Activated CD4-positive, alpha-beta memory T cell treated with anti-CD3 and anti-CD28 coated beads for 36 hours (primary cell): Measurements from ENCODE around the gene ACTL8. TPM values are rescaled to one million over a fixed set of nuclear protein-coding genes. Genes with fewer than 3 reads are reported as not detected.

ENCODE experiments used
- CTCF ChIA-PET: fragments of 350-600 bp; sonication (Branson Sonifier 250); formaldehyde crosslinking; loops from one replicate; lab custom pipeline; 2021; ENCODE audit warnings: antibody characterized with exemption, inconsistent platforms; lab: Charles Lee
- POLR2A ChIA-PET: fragments of 350-600 bp; sonication (Branson Sonifier 250); formaldehyde crosslinking; loops from one replicate; lab custom pipeline; 2021; ENCODE audit warnings: antibody characterized with exemption; lab: Charles Lee
- DNase-seq: peaks from one replicate; pipeline ENCODE4 v3.0.0-alpha.2; 2020
- H3K27ac Mint-ChIP-seq: one replicate; pipeline ENCODE4 v1.8.0; 2021; ENCODE audit warnings: mixed read lengths
- H3K27me3 Mint-ChIP-seq: one replicate; pipeline ENCODE4 v1.8.0; 2021; ENCODE audit warnings: mixed read lengths
- H3K36me3 Mint-ChIP-seq: one replicate; pipeline ENCODE4 v1.8.0; 2021; ENCODE audit warnings: mixed read lengths
- H3K4me1 Mint-ChIP-seq: one replicate; pipeline ENCODE4 v1.8.0; 2021; ENCODE audit warnings: low read depth, mixed read lengths
- H3K4me3 Mint-ChIP-seq: one replicate; pipeline ENCODE4 v1.8.0; 2021; ENCODE audit warnings: mild to moderate bottlenecking, mixed read lengths
- H3K9me3 Mint-ChIP-seq: one replicate; pipeline ENCODE4 v1.8.0; 2021; ENCODE audit warnings: mixed read lengths
- intact Hi-C: fragments of 100-400 bp; cut with micrococcal nuclease; formaldehyde crosslinking; loops from one replicate; pipeline ENCODE4 v1.15.1; 2023
- total RNA-seq, 2 experiments: library from RNA; stranded (reverse); gene quantifications; one replicate each; pipeline ENCODE4 v1.2.3, GENCODE V29; 2021

Gene ACTL8
- total RNA-seq, 2 experiments from 2014 or later = not detected

DNA sequence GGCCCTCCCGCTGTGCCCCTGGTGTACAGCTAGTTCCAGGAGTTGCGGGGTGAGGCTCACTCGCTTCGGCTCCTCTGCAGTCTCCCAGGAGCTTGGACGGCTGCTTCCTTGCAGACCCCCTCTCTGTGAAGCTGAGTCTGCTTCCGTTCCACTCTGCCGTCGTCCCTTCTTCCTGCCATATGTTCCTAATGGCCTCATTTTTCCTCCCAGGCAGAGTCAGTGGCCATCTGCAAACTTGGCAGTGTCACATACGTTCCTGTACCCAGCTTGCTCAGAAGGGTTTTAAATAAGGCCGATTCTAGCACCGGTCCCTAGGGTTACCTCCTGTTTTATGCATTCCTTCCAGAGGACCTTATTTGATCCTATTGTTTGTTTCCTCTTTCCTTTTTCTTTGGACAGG is 21.3 kb downstream of the ACTL8 start:
- POLR2A ChIA-PET = no interaction called here
- Mint-ChIP-seq H3K27me3 (no peaks in the 10 kb centered on the region), H3K36me3 (no peaks in the 10 kb centered on the region), H3K4me1 (no peaks in the 10 kb centered on the region), H3K9me3 (no peaks in the 10 kb centered on the region), H3K27ac (no peak overlapping the region), H3K4me3 (no peak overlapping the region)
- no peak for DNase-seq
- CTCF ChIA-PET = no interaction called here
- intact Hi-C loops = no loop called here

DNA sequence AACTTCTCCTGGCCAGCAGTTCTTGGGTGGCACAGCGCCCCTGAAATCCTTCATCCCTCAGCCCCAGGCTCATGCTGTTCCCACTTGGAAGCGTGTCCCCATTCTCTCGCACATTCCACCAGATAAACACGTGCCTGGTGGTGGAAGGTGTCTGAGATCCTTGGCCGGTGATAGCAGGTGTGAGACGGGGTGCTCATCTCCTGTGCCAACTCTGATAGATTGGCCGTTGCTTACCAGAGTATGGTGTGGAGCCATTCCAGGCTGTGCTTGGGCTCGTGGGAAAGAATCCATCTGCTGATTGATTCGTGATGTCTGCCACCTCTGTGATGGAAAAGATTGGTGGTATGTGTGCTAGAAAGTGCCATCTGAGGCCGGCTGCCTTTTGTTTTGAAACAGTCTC is 22.2 kb downstream of the ACTL8 start:
- Mint-ChIP-seq H3K9me3 (no peaks in the 10 kb centered on the region), H3K27me3 (no peaks in the 10 kb centered on the region), H3K4me3 (no peak overlapping the region), H3K4me1 (no peaks in the 10 kb centered on the region), H3K36me3 (no peaks in the 10 kb centered on the region), H3K27ac (no peak overlapping the region)
- ChIA-PET CTCF (no interaction called here), POLR2A (no interaction called here)
- intact Hi-C loops = no loop called here
- DNase-seq = no peak

DNA sequence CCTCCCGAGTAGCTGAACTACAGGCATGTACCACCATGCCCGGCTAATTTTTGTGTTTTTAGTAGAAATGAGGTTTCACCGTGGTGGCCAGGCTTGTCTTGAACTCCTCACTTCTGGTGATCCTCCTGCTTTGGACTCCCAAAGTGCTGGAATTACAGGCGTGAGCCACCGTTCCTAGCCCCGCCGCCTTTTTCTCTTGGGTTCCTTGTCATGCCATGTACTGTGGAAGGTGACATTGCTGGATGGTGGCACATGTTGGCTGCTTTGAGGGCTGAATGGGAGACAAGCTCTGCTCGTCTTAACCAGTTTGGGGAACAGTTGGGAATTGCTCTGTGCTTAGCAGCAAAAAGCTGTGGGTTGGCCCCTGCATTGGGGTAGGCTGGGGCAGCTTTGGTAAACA is 22.7 kb downstream of the ACTL8 start:
- Mint-ChIP-seq H3K4me1 (no peaks in the 10 kb centered on the region), H3K4me3 (no peak overlapping the region), H3K9me3 (no peaks in the 10 kb centered on the region), H3K27ac (no peak overlapping the region), H3K36me3 (no peaks in the 10 kb centered on the region), H3K27me3 (no peaks in the 10 kb centered on the region)
- ChIA-PET CTCF (no interaction called here), POLR2A (no interaction called here)
- DNase-seq = no peak
- intact Hi-C loops = no loop called here

DNA sequence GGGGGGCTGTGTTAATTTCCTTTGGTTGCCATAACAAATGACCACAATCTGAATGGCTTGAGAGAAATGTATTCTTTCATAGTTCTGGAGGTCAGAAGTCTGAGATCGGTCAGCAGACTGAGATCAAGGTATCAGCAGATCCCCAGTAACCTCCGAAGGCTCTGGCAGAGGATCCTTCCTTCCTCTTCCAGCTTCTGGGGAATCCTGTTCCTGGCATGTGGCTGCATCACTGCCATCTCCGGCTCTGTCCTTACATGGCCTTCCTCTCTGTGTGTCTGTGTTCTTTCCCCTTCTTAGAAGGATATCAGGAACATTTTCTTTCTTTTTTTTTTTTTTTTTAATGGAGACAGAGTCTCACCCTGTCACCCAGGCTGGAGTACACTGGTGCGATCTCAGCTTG is 25.8 kb downstream of the ACTL8 start:
- Mint-ChIP-seq H3K27me3 (peaks cover 1% of the 10 kb centered on the region), H3K36me3 (no peaks in the 10 kb centered on the region), H3K9me3 (no peaks in the 10 kb centered on the region), H3K4me3 (no peak overlapping the region), H3K27ac (no peak overlapping the region), H3K4me1 (no peaks in the 10 kb centered on the region)
- intact Hi-C loops = no loop called here
- CTCF ChIA-PET = no interaction called here
- POLR2A ChIA-PET = no interaction called here
- DNase-seq = no peak

DNA sequence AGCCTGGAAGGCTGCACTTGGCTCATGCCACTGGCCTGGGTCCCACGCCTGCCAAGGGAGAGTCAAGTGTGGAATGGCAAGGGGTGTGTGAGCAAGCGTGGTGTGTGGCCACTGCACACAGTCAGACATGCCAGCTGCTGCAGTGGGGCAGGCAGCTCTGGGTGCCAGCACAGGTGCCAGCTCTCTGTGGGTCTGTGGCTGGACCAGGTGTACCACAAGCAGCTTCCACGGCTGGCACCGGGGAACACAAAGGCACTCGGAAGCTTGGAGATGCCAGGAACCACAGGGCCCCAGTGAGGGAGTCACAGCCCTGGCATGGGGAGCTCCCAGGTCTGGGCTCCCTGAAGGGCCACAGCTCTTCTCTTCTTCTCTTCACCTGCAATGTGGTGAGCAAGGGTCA is 34.8 kb downstream of the ACTL8 start:
- intact Hi-C loops = no loop called here
- POLR2A ChIA-PET = no interaction called here
- CTCF ChIA-PET = no interaction called here
- H3K36me3 Mint-ChIP-seq = no peaks in the 10 kb centered on the region
- H3K27me3 Mint-ChIP-seq = peaks cover 3% of the 10 kb centered on the region
- H3K4me1 Mint-ChIP-seq = no peaks in the 10 kb centered on the region
- H3K9me3 Mint-ChIP-seq = no peaks in the 10 kb centered on the region
- H3K27ac Mint-ChIP-seq = no peak overlapping the region
- no peak for DNase-seq
- H3K4me3 Mint-ChIP-seq = no peak overlapping the region

DNA sequence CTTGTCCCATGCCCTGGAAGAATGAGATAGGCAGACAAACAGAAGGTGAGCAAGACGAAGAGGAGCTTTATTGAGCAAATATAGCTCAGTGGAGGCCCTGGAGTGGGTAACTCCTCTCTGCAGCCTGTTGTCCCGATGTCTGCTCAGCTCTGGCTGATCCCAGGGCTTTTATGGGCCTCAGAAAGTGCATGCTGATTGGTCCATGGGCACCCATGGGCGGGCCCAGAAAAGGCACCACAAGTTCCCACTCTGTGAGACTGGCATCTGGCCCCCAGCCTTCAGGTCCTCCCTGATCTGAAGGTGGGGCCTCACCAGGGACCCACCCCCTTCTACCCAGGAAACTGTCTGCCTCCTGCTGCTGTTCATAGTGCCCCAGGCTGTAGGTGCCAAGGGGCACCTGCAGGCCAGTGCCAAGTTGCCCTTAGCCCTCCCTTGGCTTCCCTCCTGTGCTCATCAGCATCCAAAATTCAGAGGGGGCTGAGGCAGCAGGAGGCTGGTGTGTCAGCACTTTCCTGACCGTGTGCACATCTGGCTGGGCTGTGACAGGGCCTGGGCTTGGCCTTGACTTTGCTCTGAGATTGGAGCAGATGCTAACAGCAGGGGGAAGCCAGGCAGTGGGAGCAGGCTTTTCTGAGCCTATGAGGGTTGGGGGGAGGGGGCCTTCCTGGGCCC is 35.4 kb downstream of the ACTL8 start:
- DNase-seq = no peak
- Mint-ChIP-seq H3K27me3 (peaks cover 3% of the 10 kb centered on the region), H3K27ac (no peak overlapping the region), H3K4me1 (no peaks in the 10 kb centered on the region), H3K4me3 (no peak overlapping the region), H3K9me3 (no peaks in the 10 kb centered on the region), H3K36me3 (no peaks in the 10 kb centered on the region)
- intact Hi-C loops = no loop called here
- ChIA-PET POLR2A (no interaction called here), CTCF (no interaction called here)

DNA sequence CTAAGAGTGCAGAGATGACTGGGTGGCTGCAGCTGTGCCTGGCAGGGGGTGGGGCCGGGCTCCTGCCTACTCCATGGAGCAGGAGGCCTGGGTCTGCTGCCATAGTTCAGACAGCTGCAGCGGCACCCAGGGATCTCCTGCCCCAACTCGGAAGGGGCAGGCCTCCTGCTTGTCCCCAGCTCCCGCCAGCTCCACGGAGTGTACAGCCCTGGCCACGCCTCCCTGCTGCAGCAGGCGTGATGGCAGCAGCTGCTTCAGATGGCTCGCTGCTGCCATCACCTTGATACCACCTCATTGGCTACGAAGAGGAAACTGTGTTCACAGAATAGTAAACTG is 35.9 kb downstream of the ACTL8 start:
- Mint-ChIP-seq H3K9me3 (no peaks in the 10 kb centered on the region), H3K36me3 (no peaks in the 10 kb centered on the region), H3K27ac (no peak overlapping the region), H3K4me3 (no peak overlapping the region), H3K27me3 (peaks cover 3% of the 10 kb centered on the region), H3K4me1 (no peaks in the 10 kb centered on the region)
- ChIA-PET POLR2A (no interaction called here), CTCF (no interaction called here)
- no peak for DNase-seq
- intact Hi-C loops = no loop called here

DNA sequence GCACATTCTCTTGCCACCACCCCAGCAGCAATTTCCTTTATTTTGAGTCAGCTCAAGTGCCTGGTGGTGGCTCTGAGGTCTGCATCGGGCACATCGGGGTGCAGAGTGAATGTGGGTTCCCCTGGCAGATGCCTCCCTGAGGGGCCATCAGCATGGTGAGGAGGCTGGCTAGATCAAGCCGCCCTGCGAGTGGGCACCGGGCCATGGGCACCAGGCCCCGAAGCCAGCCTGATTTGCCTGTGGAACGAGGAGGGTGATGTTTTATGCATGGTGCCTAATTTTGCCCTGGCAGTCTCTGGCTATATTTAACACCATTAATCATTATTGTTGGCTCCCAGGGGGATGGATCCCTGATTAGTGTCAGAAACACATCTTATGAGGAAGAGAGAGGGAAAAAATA is 36.3 kb downstream of the ACTL8 start:
- DNase-seq = no peak
- Mint-ChIP-seq H3K27ac (no peak overlapping the region), H3K4me1 (no peaks in the 10 kb centered on the region), H3K27me3 (peaks cover 3% of the 10 kb centered on the region), H3K36me3 (no peaks in the 10 kb centered on the region), H3K4me3 (no peak overlapping the region), H3K9me3 (no peaks in the 10 kb centered on the region)
- ChIA-PET CTCF (no interaction called here), POLR2A (no interaction called here)
- intact Hi-C loops = no loop called here

DNA sequence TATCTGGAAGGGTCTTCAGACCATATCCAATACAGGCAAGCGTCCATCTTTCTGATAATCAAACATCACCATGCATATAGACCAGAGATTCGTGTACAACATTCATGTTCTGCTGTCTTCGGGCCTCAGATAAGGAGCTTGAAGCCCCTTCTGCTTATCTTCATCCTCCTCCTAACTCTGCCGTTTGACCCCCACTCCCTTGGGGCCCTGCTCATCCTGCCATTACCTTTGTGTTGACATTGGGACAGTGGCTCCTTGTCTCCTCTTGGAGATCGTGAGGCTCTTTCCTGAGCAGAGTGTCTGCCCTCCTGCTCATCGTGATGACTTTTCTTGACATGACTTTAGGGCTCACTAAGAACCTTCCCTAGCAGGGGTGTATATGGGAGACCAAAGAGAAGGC is 37.3 kb downstream of the ACTL8 start:
- POLR2A ChIA-PET = no interaction called here

DNA sequence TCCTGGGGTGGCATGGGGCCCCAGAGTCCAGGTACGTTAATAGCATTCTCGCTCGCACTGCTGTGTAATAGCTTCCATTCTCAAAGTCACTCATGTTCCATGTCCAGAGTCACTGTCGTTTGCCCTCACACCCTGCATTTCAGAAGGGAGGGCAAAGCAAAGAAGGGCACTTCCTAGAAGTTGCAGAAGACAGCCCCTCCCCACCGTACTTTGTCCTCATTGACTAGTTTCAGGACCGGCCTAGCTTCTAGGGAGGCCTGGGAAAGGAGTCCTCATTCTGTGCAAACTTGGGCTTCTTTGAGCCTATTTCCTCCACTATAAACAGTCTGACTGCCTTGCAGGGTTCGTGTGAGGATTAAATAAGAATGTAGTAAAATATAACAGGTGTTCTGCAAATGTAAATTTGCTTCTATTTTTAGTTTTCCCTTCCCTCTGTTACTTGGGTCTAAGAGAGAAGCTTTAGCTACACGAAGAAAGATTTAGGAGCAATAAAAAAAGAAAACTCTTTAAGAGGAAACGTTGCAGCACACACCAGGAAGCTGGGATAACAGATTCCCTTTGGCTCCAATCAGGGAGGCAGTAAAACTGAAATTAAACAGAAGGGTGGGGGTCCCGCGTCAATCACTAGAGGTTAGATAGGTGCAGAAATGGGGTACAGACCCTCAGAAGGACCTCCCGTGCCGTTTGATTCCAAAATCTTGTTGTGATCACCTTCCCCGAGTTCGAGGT is 40.1 kb downstream of the ACTL8 start:
- Mint-ChIP-seq H3K9me3 (no peaks in the 10 kb centered on the region), H3K27me3 (peaks cover 5% of the 10 kb centered on the region), H3K27ac (no peak overlapping the region), H3K36me3 (no peaks in the 10 kb centered on the region), H3K4me1 (no peaks in the 10 kb centered on the region), H3K4me3 (no peak overlapping the region)
- intact Hi-C loops = no loop called here
- CTCF ChIA-PET = no interaction called here
- DNase-seq = no peak
- POLR2A ChIA-PET = interaction anchor here (0.6 kb wide), 1 partner anchor 63 kb away, joined by 3 read pairs; no protein-coding TSS in a partner anchor

More for the DNA sequence above, 37.3 kb downstream of the ACTL8 start:
- Mint-ChIP-seq H3K9me3 (no peaks in the 10 kb centered on the region), H3K36me3 (no peaks in the 10 kb centered on the region), H3K27ac (no peak overlapping the region), H3K4me1 (no peaks in the 10 kb centered on the region), H3K4me3 (no peak overlapping the region), H3K27me3 (peaks cover 3% of the 10 kb centered on the region)
- intact Hi-C loops = no loop called here
- no peak for DNase-seq
- CTCF ChIA-PET = no interaction called here

DNA sequence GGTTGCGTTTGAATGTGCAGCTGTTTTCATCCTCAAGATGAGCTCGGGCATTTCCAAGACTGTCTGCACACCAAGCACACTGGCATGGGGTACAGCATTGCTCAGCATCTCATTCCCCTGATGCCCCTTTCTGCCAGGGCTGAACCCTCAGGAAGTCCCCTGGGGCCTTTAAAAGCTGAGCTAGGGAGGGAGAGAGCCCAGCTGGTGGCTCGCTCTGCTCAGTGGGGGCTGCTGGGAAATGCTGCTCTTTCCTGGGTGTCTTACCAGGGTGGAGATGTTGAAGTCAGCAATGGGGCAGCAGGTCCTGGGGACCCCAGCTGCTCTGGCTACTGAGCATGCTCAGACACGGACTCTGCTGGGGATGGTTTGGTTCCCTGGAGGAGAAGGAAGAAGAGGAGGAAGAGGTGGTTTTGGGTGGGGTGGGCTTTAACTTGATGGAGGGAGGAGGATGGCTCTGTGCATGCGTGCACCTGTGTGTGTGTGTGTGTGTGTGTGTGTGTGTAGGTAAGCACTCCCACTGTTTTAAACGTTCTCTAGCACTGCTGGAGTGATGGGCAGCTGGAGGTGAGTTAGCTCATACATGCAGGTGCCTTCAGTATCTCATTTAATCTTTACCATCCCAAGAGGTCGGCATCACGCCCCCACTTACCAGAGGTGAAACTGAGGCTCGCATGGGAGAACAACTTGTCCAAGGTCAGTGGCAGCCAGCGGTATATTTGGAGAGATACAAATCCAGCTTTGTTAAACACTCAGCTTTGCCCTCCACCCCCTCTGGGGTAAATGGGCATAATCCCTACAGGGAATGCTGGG is 40.9 kb downstream of the ACTL8 start:
- intact Hi-C loops = no loop called here
- DNase-seq = no peak
- no peaks in the 10 kb centered on the region for H3K36me3 Mint-ChIP-seq
- no peaks in the 10 kb centered on the region for H3K9me3 Mint-ChIP-seq
- H3K27ac Mint-ChIP-seq = no peak overlapping the region
- no peak overlapping the region for H3K4me3 Mint-ChIP-seq
- CTCF ChIA-PET = interaction anchor here (0.7 kb wide), 1 partner anchor 9 kb away, joined by 3 read pairs; no protein-coding TSS in a partner anchor
- H3K27me3 Mint-ChIP-seq = peaks cover 6% of the 10 kb centered on the region
- POLR2A ChIA-PET = interaction anchor here (0.6 kb wide), 1 partner anchor 64 kb away, joined by 3 read pairs; no protein-coding TSS in a partner anchor
- no peaks in the 10 kb centered on the region for H3K4me1 Mint-ChIP-seq

DNA sequence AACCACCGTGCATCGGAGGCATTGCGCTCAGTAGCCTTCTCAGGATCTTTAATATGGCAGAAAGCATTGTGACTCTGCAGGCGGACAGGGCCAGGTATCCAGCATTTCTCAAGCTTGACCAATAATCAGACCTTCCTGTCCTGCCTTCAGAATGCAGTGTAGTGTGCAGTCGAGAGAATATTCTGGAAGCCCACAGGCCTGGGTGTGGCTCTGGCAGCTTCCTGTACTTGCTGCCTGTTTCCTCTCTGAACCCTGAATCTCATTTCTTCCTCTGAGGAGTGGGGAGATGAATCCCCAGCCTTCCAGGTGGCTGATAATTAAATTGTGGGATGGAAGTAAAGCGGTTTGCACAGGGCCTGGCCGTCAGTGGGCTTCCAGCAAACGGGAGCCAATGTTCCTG is 42.3 kb downstream of the ACTL8 start:
- POLR2A ChIA-PET = no interaction called here
- Mint-ChIP-seq H3K4me1 (no peaks in the 10 kb centered on the region), H3K4me3 (no peak overlapping the region), H3K27me3 (peaks cover 6% of the 10 kb centered on the region), H3K36me3 (no peaks in the 10 kb centered on the region), H3K9me3 (no peaks in the 10 kb centered on the region), H3K27ac (no peak overlapping the region)
- CTCF ChIA-PET = interaction anchor here (0.9 kb wide), 1 partner anchor 136 kb away, joined by 3 read pairs; no protein-coding TSS in a partner anchor
- intact Hi-C loops = no loop called here
- DNase-seq = no peak
